ENCODE data around the gene SPATA31E1.

DNA sequence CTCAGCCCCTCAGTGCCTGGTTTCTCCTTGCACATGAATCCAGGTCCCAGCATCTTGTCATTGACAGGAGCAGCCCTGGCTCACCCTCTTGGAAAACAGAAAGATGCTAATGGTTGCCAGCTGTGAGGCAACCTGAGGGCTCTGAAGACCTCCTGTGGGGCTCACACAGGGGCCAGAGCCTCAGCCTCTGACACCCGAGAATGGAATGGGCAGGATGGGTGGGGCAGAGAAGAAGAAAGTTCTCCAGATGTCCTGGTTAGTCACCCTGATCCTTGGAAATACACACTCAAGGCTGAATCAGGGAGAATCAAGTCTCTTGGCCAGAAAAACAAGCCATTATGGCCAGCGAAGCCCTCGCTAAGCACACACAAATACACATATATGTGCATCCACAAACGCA is 32.3 kb upstream of the SPATA31E1 start:
- no peak for TF ChIP-seq ZFP30 (CRISPR knock-in tag; IDR thresholded peaks at IDR 0.05)
- TF ChIP-seq, protein P1, sequence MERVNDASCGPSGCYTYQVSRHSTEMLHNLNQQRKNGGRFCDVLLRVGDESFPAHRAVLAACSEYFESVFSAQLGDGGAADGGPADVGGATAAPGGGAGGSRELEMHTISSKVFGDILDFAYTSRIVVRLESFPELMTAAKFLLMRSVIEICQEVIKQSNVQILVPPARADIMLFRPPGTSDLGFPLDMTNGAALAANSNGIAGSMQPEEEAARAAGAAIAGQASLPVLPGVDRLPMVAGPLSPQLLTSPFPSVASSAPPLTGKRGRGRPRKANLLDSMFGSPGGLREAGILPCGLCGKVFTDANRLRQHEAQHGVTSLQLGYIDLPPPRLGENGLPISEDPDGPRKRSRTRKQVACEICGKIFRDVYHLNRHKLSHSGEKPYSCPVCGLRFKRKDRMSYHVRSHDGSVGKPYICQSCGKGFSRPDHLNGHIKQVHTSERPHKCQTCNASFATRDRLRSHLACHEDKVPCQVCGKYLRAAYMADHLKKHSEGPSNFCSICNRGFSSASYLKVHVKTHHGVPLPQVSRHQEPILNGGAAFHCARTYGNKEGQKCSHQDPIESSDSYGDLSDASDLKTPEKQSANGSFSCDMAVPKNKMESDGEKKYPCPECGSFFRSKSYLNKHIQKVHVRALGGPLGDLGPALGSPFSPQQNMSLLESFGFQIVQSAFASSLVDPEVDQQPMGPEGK (CRISPR knock-in tag; IDR thresholded peaks at IDR 0.05; ENCODE audit: borderline replicate concordance) = no peak
- no peak for TF ChIP-seq ESRRG (CRISPR knock-in tag; IDR thresholded peaks at IDR 0.05)
- no peak for TF ChIP-seq SNAI2 (CRISPR knock-in tag; IDR thresholded peaks at IDR 0.05)
- no peak for TF ChIP-seq ARNTL (CRISPR knock-in tag; IDR thresholded peaks at IDR 0.05; ENCODE audit: borderline replicate concordance, low read depth)
- no peak for TF ChIP-seq ISL1 (CRISPR knock-in tag; IDR thresholded peaks at IDR 0.05)
- no peak for TF ChIP-seq GLIS3 (CRISPR knock-in tag; IDR thresholded peaks at IDR 0.05)
- no peak for TF ChIP-seq ZNF8 (CRISPR knock-in tag; IDR thresholded peaks at IDR 0.05)
- TF ChIP-seq ZNF565 (CRISPR knock-in tag; conservative IDR thresholded peaks at IDR 0.05; ENCODE audit: low read depth) = no peak
